ENCODE results near the gene POU2F3.

Gene POU2F3

DNA sequence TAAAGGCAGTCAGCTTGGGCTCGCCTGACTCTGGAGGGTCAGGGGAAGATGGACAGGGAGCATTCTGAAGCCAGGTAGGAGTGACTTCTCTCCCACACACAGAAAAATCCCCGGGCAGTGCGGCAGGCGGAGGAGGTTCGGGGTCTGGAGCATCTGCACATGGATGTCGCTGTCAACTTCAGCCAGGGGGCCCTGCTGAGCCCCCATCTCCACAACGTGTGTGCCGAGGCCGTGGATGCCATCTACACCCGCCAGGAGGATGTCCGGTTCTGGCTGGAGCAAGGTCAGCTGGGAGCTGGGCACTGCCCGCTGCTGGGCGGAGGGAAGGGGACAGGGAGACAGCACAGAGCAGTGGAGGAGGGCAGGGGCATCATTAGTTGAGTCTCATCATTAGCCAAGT, 13.2 kb upstream of the POU2F3 start:
- no peak for DNase-seq (ENCODE audit: low read depth)

DNA sequence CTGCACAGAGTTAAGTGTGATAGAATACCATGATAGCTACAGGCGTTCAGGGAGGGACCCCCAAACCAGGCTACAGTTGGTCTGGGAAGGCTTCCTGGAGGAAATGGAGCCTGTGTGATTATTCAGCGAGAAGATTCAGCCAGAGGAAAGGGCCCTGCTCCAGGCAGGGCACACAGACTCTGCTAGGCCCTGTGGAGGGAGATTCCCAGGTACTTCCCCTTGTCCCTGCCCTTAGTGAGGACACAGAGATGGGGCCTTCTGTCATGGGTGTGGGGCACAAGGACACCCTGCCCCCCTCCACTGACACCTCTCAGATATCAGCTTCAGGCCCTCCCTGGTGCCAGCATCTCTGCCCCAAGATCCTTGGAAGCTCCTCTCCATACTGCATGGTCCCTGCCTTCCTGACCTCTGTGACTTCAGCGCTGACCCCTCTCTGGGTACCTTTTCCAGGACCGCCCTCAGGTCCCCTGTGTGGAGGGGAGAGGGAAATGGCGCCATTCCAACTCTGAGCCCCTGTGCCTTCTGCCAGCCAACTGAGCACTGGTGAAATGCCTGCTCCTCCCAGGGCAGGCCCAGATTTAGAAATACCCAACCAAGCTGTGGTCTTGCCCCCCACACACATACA, 12.6 kb upstream of the POU2F3 start:
- DNase-seq (ENCODE audit: low read depth), result no peak

DNA sequence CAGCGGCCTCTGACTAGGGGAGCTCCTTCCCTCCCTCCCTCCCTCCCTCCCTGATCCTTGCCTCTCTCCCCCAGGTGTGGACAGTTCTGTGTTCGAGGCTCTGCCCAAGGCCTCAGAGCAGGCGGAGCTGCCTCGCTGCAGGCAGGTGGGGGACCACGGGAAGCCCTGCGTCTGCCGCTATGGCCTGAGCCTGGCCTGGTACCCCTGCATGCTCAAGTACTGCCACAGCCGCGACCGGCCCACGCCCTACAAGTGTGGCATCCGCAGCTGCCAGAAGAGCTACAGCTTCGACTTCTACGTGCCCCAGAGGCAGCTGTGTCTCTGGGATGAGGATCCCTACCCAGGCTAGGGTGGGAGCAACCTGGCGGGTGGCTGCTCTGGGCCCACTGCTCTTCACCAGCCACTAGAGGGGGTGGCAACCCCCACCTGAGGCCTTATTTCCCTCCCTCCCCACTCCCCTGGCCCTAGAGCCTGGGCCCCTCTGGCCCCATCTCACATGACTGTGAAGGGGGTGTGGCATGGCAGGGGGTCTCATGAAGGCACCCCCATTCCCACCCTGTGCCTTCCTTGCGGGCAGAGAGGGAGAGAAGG, 11.1 kb upstream of the POU2F3 start:
- no peak for DNase-seq (ENCODE audit: low read depth)

- DNase-seq (ENCODE audit: low read depth), result no peak
Observed at GRCh38 chr11:120229451-120230424, 10.2 kb upstream of the POU2F3 start.

DNA sequence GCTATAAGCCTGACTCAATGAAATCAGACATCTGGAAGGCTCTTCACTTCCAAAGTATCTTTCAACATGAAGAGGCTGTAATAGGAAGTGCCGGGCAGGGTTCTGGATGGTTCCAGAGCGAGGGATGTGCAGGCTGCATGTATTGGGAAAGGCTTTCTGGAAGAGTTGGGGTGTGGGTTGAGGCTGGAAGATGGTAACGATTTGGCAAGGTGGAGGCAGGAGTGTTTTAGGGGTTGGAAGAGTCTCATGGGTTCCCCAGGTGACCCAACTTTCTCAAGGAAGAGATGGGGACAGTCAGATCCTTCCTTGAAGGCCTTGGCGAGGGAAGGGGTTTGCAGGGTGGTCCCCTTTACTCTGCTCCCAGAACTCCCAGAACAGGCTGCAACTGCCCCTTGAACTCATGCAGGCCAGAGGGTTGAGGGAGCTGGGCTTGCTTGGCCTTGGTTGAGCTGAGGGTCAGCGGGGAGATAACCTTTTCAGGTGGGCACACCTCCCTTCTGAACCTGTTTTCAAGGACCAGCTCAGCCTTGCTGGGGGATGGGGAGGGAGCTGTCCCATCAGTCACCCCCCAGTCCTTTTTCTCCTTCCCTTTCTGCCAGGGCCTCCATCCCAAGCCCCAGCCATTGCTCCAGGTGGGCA, 9.4 kb upstream of the POU2F3 start:
- DNase-seq (ENCODE audit: low read depth), result no peak

GRCh38 chr11:120231963-120232362, 8.0 kb upstream of the POU2F3 start:
- DNase-seq (ENCODE audit: low read depth), result no peak

- no peak for DNase-seq (ENCODE audit: low read depth)
Observed at GRCh38 chr11:120233207-120233803, 6.6 kb upstream of the POU2F3 start.

DNA sequence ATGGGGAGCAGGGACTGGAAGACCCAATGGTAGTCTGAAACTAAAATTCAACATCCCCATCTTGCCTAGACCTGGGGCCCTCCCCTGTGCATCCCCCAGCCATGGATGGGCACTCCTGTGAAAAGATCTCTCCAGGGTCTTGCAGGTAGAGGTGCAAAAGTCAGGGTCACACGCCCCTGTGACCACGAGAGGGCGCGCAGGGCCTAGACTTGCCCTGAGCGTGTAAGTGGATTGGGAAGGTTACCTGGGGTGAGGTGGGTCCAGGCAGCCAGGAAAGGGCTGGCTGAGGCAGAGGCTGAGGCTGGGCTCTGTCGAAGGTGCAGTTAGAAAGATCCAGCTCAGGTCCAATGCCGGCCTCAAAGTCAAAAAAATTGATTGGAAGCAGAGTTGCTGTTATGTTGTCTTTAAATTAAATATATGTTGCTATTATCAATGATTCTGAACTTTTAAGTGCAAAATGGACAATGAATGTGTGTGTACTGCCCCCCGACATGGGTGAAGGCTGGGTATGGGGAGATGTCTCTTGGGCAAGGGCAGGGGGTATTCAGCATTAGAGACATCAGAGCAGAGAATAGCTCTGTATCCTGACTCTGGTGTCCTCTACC, 4.8 kb upstream of the POU2F3 start:
- peak; percentile 27 for DNase-seq (ENCODE audit: low read depth)

DNA sequence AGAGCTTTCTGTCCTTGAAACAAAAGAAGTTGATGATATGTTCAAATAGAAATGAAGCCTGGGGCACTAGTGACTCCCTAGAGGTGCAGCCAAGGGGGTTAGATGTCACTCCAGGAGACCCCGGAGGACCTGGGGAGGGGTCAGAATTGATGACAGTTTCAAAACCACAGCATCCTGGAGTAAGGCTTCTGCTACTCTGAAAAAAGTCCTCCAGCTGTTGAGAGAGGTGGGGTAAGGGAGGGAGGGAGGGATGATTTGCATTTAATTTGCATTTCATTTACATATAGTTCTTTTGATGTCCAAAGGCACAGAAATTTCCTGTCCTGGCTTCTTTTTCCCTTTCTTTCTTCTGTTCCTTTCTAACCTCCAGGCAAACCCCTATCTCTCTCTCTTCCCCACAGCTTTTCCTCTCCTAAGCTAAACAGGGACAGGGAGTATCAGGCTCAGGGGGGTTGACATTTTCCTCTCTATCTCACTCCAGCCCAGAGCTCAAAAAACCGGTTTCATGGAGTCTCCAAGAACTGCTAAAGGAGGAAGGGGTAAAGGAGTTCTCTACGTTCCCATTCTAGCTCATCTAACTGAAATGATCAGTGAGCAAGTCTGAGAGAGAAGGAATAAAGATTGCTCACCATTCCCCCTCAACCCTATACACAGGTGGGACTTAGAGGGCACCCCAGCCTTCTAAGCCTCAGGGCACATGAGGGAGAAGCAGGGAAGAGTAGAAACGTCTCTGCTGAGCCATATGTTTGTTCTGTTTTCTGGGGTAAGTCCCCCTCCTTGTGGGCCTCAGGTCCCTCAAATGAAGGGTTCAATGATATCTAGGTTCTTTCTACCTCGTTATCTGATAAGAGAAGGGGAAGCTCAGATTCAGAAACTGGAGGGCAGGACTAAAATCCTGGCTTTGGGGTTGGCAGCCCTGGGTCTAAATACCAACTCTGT, 3.5 kb upstream of the POU2F3 start:
- no peak for DNase-seq (ENCODE audit: low read depth)

DNA sequence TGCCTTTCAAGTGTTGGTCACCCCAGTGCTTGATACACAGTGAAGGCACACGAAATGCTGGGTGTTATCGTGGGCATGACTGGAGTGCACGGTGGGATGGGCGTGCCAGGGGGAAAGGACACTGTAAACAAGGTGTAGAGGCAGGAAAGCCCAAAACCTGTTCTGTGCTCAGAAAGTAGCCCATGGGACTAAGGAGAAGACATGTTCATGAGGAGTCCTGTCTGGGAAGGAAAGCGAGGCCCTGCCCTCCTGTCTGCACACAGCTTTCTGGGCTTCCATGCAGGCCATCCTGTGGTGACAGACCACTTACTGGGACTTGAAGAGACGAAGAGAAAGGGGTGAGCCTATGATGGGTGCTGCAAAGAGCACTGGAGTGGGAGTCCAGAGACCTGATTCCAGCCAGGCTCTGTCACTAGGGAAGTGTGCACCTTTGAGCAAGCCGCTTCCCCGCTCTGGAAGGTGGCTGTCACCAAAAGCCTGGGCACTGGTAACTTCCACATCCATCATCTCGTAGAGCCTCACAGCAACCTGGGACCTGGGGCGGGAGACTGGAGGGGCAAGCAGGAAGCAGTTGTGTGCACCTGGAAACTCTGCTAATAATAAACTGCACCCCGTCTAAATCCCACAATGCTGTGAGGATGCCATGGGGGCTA, 846 bp upstream of the POU2F3 start:
- DNase-seq (ENCODE audit: low read depth), result no peak

DNA sequence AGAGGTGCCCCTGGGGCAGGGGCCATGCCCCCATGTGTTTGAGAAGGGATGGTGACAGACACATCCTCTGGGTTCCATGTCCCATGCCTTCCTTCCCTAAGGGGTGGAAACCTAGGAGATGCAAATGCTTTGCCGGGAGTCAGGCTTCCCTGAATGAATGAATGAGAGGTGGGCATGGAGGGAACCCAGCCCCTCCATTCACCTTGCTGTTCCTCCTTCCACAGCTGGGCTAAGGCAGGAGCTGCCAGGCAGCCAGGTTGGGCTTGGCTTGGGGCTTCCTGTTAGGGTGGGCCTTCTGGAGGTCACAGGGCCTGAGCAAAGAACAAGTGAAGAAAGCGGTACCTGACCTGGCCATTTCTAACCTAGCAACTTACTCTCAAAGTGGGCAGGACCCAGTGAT, 926 bp downstream of the POU2F3 start:
- no peak for DNase-seq (ENCODE audit: low read depth)

- no peak for DNase-seq (ENCODE audit: low read depth)
Observed at GRCh38 chr11:120241277-120241676, 1.3 kb downstream of the POU2F3 start.

DNA sequence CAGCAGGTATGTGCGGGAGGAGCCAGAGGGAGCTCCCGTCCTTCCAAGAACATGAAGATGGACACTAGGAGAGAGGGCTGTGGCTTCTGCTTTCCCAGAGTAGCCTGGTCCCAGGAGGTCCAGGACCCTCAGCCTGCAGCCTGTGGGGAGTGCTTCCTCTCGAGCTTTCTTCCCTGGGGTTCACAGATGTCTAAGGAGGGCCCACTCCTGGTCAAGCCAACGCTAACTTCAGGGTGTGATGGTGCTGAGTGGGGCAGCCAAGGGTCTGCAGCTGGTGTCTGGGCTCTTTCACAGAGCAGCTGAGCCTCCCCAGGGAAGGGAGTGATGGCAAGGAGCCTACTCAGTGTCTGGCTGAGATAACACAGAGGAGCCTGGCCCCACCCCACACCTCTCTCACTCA, 3.3 kb downstream of the POU2F3 start:
- DNase-seq (ENCODE audit: low read depth), result no peak

GRCh38 chr11:120244476-120245365, 4.8 kb downstream of the POU2F3 start:
- no peak for DNase-seq (ENCODE audit: low read depth)

DNA sequence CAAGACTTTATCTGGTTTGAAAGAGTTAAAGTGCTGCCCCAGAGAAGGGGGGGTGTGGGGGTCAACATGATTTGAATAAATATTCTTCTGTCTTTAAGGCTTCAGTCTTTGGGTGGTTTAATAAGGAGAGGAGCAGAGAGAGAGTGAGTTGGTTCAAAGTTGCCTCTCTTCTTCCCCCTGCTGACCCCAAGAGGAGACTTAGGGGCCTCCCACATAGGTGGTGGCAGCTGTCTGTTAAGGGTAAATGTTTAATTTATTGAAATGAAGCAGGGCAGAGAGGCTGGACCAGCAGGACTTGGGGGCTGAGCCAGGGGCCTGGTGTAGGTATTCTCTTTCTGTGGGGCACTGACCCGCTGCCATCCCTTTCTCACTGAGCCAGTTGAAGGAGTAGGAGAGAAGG, 5.5 kb downstream of the POU2F3 start:
- no peak for DNase-seq (ENCODE audit: low read depth)

DNA sequence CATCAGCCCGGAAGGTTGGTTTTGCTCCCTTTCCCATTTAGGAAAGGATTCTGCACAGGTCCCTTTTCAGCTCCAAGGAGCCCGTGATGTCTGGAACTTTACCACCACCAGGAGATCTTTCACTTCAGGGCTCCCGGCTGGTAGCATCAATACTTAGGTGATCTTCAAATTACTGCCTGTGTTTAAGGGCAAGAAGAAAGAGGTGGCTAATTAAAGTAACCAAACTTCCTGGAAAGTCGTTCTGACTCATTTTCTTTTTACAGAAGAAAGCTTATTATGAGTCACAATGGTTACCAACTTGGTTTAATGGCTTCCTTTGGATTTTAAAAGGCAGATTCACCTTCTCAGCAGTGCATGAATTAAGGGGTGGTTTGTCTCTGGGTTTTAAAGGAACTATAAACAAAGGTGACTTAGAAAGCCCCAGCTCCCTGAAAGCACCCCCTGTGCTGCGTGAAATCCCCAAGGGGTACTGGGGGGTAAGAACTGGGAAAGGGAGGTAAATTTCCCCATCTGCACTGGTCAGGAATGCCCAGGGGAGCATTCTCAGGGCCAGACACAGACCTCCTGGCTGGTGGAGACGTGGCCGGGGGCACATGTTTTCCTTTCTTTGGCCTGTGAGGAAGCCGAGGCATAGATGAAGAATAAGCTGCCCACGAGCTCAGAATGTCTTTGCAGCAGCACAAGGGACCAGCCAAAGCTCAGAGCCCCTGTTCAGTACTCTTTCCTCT, 8.8 kb downstream of the POU2F3 start:
- DNase-seq (ENCODE audit: low read depth), result no peak

DNA sequence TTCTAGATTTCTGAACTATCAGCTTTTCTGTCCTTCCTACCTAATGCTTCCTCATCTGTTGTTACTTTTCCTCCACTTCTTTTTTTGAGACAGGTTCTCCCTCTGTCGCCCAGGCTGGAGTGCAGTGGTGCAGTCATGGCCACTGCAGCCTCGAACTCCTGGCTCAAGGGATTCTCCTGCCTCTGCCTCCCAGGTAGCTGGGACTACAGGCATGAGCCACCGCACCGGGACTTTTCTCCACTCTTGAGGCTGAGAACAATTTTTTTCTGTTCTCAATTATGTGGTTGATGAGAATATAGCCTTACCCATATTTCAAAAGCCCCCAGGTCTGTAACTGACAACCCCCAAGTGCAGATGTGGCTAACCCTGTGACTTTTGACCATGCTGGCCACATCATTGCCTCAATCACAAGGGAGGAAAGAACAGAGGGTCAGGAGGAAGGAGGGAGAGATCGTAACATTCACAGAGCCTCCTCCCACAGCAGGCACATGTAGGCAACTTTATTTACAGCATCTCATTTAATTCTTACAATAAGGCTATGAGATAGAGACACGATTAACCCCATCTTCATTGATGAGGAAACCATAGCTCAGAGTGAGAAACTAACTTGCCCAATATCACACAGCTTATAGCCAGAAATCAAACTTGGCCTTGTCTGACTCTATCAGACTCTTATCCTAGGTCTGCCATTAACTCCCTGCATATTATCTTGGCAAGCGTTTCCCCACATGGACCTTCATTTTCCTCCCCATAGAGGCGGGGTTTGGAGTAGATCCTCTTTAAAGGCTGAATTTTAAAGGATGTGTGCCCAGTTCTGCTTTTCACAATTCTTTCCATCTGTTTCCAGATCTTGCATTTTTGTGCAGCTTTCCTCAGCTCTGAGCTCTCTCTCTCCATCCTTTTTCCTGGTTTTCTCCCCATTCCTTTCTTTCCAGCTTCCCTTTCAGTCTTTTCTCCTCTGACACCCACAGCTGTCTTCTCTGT, 9.6 kb downstream of the POU2F3 start:
- no peak for DNase-seq (ENCODE audit: low read depth)
